GM19324 (cell line): ENCODE data around the gene SLC3A2.

ENCODE experiments used
- ATAC-seq: cut with Tn5 transposase; IDR thresholded peaks from one replicate; pipeline ENCODE4 v1.9.1; 2021; ENCODE audit warnings: mild to moderate bottlenecking, moderate library complexity; ENCODE audit not compliant: unreplicated experiment, low FRiP score

Gene SLC3A2

DNA sequence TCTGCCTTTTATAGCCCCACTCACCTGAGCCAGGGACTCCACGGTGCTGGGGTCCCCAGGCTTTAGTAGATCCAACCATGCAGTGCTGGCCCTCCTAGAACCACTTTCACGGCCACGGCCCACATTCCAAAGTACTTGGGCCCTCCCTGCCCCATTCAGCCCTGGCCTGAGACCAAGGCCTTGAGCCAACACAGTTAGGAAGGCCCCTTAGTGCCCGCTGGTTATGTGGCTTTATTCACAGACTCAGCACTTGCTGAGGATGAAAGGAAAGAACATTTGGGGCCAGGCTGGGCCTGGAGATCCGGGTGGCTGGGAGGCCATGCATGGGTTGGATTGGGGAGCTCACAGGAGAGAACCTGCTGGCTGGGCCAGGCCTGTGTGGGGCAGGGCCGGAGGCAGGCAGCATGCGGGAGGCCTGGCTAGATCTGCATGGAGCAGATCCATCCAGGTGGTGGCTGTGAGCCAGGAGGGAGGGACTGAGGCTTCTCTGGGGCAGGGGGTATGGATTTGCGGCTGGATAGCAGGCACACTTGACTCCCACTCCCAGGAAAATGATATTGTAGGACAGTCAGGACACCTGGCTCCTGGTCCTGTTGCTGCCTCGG, 27.9 kb downstream of the SLC3A2 start:
- ATAC-seq: no peak

DNA sequence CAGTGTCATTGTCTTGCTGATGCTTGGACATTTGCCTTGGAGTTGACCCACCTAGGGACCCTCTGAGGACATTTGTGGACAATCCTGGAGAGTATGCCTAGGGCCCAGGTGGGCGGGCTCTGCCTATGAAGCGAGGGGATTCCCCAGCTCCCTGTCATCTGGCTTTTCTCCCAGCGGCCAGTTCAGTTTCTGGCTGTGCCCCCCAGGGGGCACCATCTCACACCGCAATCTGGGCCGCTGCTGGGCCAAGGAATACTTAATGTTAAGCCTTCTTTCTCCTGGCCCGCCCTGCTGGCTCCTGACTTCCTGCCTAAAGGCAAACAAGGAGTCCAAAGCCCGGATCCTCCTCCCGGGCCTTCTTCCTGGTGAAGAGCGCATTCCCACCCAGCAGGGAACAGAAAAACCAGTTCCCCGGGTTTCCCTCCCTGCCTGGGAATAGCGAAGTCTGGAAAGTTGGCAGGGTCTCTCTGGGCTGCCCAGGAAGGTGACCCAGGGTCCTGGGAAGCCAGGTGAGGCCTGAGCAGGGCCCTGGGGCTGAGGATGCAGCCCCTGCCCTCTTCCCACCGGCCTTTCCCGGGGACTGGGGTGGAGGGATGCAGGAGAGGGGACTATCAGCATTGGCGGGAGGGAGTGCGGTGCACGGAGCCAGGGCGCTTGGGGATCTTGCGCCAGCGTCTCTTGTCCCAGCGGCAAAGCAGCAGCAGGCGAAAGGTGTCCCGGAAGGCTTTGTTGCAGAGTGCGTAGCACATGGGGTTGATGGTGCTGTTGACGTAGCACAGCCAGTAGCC, 28.6 kb downstream of the SLC3A2 start:
- ATAC-seq: no peak

DNA sequence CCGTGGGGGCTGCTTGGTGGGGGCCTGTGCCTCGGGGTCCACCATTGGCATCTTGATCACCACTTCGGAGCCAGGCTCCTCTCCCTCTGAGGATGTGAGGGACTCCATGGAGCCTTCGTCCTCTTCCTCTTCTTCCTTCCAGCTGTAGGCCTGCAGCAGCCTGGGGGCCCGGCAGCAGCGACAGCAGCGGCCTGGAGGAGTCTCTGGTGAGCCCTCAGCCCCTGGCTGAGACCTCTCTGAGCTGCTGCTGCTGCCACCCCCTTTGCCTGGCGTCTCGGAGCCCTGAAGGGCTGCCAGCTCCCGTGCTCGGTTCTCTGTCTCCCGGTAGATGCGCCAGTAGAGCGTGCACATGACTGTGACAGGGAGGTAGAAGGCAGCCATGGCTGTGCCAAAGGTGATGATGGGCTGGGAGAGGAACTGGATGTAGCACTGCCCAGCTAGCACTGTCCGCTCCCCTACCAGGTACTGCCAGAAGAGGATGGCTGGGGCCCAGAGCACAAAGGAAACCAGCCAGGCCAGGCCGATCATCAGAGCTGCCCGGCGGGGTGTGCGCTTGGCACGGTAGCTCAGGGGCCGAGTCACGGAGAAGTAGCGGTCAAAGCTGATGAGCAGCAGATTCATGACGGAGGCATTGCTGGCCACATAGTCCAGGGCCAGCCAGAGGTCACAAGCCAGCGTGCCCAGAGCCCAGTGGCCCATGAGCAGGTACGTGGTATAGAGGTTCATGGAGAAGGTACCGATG, 29.6 kb downstream of the SLC3A2 start:
- no peak for ATAC-seq

DNA sequence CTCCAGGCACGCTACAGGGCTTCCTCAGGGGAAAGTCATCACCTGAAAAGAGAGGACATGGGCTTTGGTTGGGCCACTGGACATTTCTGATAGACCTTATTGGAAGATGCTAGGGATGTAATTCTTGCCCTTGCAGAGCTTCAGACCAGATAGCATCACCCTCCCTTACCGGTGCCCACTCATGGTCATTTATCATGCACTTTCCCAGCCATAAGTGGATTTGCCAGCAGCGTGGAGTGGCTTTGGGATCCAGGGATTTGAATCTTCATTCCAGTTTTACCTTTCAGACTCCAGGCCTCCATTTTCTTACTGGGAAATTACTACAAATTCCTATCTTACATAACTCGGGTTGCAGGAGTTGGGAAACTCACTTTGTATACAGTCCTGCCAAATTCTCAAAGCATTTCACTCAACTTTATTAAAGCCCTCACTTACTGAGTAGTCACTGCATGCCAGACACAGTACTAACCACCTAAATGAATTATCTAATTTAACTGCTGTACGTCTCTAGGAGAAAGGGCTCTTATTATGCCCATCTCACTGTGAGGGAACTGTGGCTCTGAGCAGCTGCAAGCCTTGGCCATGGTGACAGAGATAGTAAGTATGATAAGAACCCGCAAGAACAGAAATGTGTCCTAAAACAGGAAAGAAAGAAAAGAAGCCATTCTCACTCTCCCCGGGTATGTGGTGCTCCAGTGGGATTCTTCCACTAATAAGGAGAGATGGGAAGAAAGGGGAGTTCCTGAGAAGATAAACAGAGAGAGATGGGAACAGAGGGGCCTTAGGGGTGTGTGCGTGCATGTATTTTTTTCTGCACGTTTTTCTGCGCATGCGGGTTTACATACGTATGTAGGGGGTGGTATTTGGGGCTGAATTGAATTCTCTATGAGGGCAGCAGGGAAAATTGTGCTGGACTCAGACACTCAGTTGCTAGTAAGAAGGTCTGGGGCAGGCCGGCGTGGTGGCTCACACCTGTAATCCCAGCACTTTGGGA, 30.7 kb downstream of the SLC3A2 start:
- ATAC-seq: no peak

DNA sequence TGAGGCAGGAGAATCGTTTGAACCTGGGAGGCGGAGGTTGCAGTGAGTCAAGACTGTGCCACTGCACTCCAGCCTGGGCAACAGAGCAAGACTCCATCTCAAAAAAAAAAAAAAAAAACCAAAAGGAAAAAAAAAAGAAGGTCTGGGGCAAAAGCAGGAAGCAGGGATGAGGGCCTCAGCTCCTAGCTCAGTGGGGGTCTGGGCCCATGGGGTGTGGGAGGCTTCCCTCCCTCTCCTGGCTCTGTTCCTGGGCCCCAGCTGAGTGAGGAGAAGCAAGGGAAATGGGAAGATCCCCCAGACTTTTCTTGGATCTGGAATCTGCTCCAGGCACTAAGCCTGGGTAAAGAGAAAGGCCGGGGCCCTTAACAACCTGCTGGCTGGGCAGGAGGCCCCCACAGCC, 31.6 kb downstream of the SLC3A2 start:
- no peak for ATAC-seq

DNA sequence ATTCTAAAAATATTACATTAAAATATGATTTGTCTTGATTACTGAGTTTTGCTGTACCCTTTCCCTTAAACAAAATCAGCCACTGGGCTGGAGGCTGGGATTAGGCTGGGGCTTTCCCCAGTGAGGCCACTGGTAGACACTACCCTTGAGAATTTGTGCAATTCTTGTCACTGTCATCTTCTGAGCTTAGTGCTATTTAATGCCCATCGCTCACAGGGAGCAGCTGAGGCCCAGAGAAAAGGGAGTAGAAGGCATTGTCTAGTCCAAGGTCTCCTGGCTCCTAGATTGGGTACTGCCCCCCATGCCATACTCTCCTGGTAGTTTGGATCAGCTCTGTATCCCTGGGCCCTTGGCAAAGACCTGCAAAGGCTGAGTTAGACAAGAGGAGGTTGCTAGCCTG, 33.7 kb downstream of the SLC3A2 start:
- ATAC-seq: no peak

DNA sequence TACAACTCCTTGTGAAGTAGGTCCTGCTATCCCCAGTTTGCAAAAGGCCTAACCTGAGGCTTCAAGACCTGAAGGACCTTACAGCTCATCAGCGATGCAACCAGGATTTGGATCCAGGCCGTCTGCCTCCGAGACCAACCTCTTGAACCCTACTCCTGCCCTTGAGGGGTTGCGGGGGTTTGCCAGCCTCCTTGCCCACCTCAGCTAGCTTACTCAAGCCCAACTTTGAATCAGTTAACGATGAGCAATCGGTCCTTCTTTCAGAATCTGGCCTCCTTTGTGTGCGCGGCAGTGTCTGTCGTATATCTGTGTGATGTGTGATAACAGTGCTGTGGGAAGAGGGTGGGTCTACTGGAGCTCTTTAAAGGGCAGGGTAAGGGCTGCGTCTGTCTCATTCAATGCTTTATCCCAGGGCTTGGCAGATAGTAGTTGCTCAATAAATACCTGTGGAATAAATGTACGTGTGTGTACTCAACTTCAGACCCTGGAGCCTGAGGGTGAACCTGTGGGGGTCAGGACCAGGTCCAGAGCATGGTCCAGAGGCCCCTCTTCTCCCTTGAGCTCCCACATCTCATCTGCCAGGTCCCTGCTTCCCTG, 37.3 kb downstream of the SLC3A2 start:
- no peak for ATAC-seq

DNA sequence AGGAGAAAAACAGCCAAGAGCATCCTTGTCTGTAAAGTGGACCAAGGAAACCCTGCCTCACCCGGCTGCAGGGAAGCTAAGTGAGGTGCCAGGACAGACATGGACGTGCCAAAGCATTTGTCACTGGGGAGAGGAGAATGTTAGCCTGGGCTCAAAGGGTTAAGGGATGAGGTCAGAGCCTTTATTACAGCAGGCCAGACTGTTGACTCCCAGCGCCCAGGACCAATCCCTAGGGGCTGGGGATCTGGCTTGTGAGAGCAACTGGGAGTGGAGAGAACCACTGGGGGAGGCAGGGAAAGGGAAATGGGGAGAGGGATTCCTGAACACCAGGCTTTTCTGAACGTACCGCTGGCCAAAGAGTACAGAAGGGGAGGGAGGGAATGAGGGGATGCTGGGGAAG, 37.8 kb downstream of the SLC3A2 start:
- no peak for ATAC-seq

DNA sequence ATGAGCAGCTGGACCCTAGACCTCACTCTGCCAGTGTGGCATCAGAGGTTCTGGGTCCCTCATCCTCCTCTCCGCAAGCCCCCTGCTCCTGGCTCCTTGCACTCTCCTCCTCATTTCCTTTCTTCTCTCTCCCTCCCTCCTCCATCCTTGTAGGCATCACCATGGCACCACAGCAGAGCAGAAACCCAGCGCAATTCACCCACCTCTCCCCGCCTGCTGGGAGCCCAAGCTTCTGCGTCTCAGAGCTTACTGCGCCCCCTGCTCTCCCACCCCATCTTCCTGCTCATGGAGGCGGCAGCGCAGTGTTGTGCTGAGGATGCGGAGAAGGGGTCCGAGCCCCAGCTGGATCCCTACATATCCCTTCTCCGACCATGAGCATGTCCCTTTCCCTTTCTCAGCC, 38.8 kb downstream of the SLC3A2 start:
- no peak for ATAC-seq

DNA sequence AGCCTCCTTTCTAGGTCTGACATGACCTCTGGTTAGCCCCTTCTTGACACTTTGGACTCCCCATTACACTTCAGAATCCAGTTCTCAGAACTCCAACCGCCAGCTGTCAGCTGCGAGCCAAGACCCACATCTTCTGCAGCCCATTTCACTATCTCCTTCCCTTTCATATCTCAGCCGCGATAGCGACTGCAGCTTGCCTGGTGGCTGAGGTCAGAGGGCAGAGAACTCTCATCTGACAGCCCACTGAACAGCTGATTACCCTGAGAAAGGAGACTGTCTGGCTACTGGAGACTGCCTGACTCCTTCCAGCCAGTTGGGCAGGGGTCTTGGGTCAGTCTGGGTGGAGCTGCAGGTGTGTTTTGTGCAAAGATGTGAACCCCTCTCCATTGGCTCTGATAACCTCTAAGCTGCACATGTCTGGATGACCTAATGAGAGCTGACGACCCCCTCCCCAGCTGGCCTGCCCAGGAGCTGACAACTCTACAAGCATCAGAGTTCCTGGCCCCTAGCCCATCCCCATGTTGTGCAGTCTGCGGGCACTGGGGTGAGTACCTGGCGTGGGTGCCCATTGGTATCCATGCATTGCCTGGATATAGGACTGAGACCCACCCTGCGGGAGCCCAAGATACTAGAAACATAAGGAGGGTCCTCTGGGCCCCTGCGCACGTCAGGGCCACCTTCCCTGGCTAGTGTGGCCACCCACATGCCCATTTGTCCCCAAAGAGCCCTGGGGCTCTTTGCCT, 39.4 kb downstream of the SLC3A2 start:
- no peak for ATAC-seq

DNA sequence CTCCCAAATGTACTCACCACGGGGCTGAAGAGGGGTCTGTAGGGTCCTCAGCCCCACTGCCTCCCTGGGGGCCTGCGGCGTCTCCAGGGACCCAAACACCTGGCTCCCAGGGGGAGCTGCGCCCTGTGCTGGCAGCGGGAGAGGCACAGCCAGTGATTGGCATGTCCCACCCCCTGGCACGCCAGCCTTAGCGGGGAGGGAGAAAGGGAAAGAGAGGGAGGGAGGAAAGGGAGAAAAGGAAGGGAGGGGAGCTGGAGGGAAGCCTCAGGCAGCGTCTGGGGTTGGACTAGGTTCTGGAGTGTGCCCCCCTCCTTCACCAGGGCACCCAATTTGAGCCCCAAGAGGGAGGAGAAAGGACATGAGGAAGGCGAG, 40.5 kb downstream of the SLC3A2 start, which contains the start of gene CHRM1:
TSS of gene CHRM1 (minus strand) at position 163 of the 372 bp plus-strand sequence. CDS start 10,263 bp downstream, outside the sequence.
- ATAC-seq: no peak

DNA sequence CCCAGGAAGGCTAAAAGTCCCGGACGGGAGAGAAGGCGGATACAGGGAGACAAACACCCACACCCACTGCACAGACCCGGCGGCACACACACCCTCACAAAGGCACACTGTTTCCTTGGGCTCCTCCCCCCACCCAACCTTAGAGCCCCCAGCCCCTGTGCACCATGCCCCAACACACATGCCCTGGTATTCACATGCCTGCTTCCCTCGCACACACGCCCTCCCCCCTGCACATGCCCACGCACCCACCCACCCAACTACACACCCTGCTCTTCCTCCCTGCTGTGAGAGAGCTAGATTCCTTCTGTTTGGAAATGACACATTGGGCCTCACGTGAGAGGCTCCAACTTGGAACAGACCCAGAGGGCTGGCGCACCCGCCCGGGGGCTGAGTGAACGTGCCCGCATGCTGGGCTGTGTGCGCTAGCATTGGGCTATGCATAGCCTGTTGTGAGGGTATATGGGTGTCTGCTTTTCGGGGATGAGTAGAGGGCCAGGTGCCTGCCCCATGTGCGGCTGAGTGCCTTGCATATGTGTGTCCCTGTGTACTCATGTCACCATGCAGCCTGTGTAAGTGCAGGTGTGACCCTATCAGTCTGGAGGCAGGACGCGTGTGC, 41.0 kb downstream of the SLC3A2 start:
- ATAC-seq: no peak

DNA sequence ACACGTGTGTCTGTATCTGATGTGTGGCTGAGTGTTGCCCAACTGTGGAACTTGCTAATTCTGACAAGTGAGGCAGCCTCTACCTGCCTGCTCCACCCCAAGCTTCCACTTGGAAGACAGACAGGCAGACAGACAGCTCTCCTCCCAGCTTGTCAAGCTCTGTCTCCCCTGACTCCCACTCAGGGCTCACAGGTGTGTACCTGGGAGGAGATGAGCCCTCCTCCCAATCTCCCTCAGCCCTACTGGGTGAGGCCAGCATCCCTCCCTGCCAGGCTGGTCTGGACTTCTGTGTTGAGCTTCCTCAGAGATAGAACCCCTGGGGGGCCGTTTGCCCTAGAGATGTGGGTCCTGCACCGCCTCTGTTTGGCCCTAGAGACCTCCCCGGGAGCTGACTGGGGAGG, 41.5 kb downstream of the SLC3A2 start:
- no peak for ATAC-seq

DNA sequence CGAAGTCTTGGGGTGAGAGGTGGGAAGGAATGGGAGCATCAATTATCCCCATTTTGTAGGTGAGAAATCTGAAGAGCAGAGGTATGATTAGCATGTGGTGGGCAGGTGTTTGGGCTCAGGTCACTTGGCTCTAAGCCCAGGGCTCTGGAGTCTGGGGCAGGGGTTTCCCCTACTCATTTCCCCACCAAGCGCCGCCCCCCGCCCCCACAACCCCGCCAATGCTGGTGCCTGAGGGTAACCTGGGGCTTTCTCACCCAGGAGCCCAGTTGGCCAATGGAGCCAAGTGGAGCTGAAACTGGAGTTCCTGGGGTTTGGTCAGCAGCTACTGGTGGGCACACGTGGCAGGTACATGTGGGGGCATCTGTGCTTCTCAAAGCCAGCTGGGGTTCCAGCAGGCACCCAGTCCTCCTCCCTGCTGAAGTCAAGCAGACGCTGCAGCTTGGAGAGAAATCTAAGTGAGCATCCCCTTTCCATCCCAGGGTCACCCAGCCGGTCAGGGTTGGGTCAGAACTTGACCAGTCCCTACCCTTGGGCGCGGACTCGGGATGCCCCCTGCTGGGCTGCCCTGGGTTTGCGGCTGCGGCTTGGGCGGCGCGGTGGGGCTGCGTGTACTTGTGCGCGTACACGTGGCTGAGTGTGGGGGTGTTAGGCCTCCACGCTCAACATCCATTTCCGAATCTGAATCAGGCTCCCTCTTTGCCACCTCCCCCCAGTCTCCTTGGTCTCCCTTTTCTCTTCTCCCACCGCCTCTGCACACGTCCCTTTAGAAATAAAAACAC, 42.1 kb downstream of the SLC3A2 start:
- ATAC-seq: no peak

DNA sequence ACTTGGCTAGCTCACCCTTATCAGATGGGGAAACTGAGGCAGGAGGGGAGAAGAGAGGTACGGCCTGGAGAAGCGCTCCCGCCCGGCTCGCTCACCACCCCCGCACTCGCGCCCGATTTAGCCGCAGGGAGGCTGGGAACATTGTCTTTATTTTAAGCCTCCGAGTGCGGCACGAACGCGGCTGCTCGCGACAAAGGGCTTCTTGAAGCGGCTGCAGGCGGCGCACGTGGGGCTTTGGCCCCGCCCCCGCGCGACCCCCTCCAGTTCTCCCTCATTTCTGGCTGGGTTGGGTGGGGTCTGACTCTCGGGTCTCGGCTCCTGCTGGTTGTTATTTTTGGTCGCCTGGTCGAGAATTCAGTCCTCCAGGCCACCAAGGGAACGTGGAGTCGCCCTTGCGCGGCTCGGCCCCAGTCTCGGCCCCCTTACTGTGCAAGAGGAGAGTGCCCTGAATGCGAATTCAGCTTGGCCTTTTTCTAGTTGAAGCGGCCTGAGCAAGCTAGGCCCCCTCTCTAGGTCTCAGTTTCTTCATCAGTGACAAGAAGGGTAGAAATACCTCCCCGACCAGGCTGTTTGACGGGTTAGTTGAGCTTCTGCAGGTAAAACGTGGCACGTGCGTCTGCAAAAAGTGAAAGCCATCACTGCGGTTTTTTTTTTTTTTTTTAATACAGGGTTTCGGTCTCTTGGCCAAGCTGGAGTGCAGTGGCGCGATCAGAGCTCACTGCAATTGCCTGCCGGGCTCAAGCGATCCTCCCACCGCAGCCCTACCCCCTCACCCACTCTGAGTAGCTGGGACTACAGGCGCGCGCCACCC, 43.1 kb downstream of the SLC3A2 start:
- no peak for ATAC-seq

DNA sequence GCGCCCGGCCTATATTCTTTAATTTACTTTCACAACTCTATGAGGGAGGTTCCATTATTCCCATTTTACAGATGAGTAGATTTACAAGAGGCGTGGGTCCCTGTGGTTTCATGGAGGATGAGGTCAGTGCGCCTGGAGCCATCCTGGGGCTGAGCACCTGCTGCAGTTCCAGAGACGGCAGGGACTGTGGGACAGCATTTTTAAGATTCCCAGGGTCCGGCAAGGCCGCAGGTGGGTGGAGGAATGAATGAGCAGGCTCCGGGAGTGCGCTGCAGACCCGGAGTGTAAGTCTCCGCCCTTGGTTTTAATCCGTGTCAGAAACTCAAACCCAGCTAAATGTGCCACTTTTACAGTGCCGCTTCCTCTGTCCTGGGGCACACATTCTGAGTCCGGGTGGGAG, 44.6 kb downstream of the SLC3A2 start:
- no peak for ATAC-seq
